ENCODE results near the gene TCEAL9. TPM values are rescaled to one million over a fixed set of nuclear protein-coding genes. Genes with fewer than 3 reads are reported as not detected.

TCEAL9 gene
- total RNA-seq, 2 donors from 2014 or later, result 22.3 to 37.9 TPM

GRCh38 chrX:103398421-103398864 lies 42.1 kb downstream of the TCEAL9 start:
- Histone ChIP-seq H3K4me3 (no peak overlapping the region), H3K36me3 (replicated peaks in 1 of 2; ENCODE audit: insufficient read depth in 1 of 2, low read depth in 2 of 2) (no peaks in the 10 kb centered on the region), H3K27me3 (no peaks in the 10 kb centered on the region), H3K27ac (no peak overlapping the region), H3K9me3 (no peaks in the 10 kb centered on the region), H3K4me1 (no peaks in the 10 kb centered on the region)
- DNase-seq (peak in 1 of 4 donors; percentile 6), ATAC-seq (no peak)
- TF ChIP-seq CTCF (IDR thresholded peaks at IDR 0.05), result no peak
- WGBS, 2 donors, result 9 to 36% methylated on average over 1 of the region's 1 CpG
- intact Hi-C loops (cut with DNase I), result no loop called here

GRCh38 chrX:103399744-103400143 lies 43.4 kb downstream of the TCEAL9 start:
- no peaks in the 10 kb centered on the region for H3K27me3 ChIP-seq
- TF ChIP-seq CTCF (IDR thresholded peaks at IDR 0.05) (no peak), POLR2A (IDR thresholded peaks at IDR 0.05) (no peak)

GRCh38 chrX:103400931-103401330 lies 44.6 kb downstream of the TCEAL9 start:
- Histone ChIP-seq H3K27me3 (no peaks in the 10 kb centered on the region), H3K9me3 (no peaks in the 10 kb centered on the region), H3K4me1 (no peaks in the 10 kb centered on the region), H3K36me3 (replicated peaks in 1 of 2; ENCODE audit: insufficient read depth in 1 of 2, low read depth in 2 of 2) (no peaks in the 10 kb centered on the region), H3K27ac (no peak overlapping the region), H3K4me3 (no peak overlapping the region)
- WGBS, 2 donors, result 54 to 60% methylated on average over 1 of the region's 1 CpG
- intact Hi-C loops (cut with DNase I), result no loop called here
- DNase-seq, result no peak
- ATAC-seq, result no peak
- TF ChIP-seq CTCF (IDR thresholded peaks at IDR 0.05), result no peak
- TF ChIP-seq POLR2A (IDR thresholded peaks at IDR 0.05), result no peak

More at GRCh38 chrX:103399744-103400143, 43.4 kb downstream of the TCEAL9 start:
- no peak for DNase-seq
- H3K36me3 ChIP-seq (replicated peaks in 1 of 2; ENCODE audit: insufficient read depth in 1 of 2, low read depth in 2 of 2), result no peaks in the 10 kb centered on the region
- intact Hi-C loops (cut with DNase I), result no loop called here
- H3K4me1 ChIP-seq, result no peaks in the 10 kb centered on the region
- no peak for ATAC-seq
- no peak overlapping the region for H3K4me3 ChIP-seq
- 7 to 18% methylated on average over 1 of the region's 1 CpG for WGBS, 2 donors
- no peaks in the 10 kb centered on the region for H3K9me3 ChIP-seq
- no peak overlapping the region for H3K27ac ChIP-seq

- ATAC-seq (peak; percentile 96), DNase-seq (peak; percentile 68 to 84 (median 76))
- Histone ChIP-seq H3K4me3 (peak overlapping the region in 1 of 2 donors; percentile 32), H3K27ac (peak overlapping the region in 2 of 4 donors; percentile 26 to 53), H3K4me1 (no peaks in the 10 kb centered on the region), H3K9me3 (no peaks in the 10 kb centered on the region), H3K36me3 (replicated peaks in 1 of 2; ENCODE audit: insufficient read depth in 1 of 2, low read depth in 2 of 2) (no peaks in the 10 kb centered on the region), H3K27me3 (no peaks in the 10 kb centered on the region)
- 1 to 2% methylated on average over 8 to 19 of the region's 19 CpGs for WGBS, 2 donors
- TF ChIP-seq POLR2A (IDR thresholded peaks at IDR 0.05) (peak in 2 of 3 donors; percentile 26 to 32), CTCF (IDR thresholded peaks at IDR 0.05) (no peak)
- intact Hi-C loops (cut with DNase I), result no loop called here
These were observed 48.1 kb downstream of the TCEAL9 start for GRCh38 chrX:103404231-103405008.

- intact Hi-C loops (cut with DNase I), result no loop called here
- Histone ChIP-seq H3K9me3 (no peaks in the 10 kb centered on the region), H3K27me3 (no peaks in the 10 kb centered on the region), H3K27ac (peak overlapping the region in 2 of 4 donors; percentile 26 to 53), H3K36me3 (replicated peaks in 1 of 2; ENCODE audit: insufficient read depth in 1 of 2, low read depth in 2 of 2) (no peaks in the 10 kb centered on the region), H3K4me1 (no peaks in the 10 kb centered on the region), H3K4me3 (peak overlapping the region in 1 of 2 donors; percentile 32)
- ATAC-seq, result peak; percentile 48
- TF ChIP-seq POLR2A (IDR thresholded peaks at IDR 0.05) (no peak), CTCF (IDR thresholded peaks at IDR 0.05) (no peak)
- WGBS, 2 donors, result 0 to 2% methylated on average over 7 of the region's 7 CpGs
- DNase-seq, result no peak
These were observed 48.7 kb downstream of the TCEAL9 start for GRCh38 chrX:103405009-103405333.
